Measurements from ENCODE around the gene HBP1.

Gene HBP1, protein sequence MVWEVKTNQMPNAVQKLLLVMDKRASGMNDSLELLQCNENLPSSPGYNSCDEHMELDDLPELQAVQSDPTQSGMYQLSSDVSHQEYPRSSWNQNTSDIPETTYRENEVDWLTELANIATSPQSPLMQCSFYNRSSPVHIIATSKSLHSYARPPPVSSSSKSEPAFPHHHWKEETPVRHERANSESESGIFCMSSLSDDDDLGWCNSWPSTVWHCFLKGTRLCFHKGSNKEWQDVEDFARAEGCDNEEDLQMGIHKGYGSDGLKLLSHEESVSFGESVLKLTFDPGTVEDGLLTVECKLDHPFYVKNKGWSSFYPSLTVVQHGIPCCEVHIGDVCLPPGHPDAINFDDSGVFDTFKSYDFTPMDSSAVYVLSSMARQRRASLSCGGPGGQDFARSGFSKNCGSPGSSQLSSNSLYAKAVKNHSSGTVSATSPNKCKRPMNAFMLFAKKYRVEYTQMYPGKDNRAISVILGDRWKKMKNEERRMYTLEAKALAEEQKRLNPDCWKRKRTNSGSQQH

DNA sequence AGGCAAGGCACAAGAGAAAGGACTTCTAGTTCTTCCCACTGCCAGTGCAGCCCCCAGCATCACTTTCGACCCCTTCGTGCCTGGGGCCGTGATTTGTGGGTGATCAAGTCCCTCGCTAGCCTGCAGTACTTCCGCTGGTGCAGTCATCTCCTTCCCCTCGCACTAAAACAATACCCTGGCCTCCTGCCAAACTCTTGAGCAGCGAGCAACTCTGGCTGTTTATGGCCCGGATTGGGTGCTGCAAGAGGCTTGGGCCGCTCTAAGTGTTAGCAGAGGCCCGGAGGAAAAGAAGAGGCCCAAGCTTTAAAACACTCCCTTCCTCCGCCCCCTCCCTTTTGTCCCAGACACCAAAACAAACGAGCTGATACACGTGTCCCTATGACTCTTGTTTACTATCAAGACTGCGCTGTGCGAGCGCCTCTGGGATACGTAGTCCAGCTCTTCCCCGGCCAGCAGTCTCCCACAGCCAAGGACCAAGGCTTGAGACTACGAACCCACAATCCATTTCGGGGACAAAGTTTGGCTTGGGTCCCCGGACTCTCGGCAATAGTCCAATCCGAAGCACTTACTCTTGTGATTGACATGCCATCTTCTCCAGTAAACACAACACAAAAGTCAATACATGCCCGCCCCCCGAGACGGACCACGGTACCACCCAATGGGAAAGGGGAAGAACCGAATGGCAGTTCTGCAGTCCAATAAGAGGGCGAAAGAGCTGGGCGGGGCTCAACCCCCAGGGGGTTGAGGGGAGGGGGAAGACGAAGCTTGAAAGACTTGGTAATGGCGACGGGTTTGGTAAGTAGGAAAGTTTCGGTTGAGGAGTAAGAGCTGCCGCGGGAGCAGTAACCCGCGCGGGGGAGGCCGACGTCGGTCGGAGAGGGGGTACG is at the start of gene HBP1:
TSS of gene HBP1 (plus strand) at position 771 of the 887 bp plus-strand sequence. CDS start 10,891 bp downstream, outside the sequence.
- Histone ChIP-seq H4K20me1 (ENCODE audit: low read depth, low read length) (no peaks in the 10 kb centered on the region), H3K9me3 (ENCODE audit: insufficient read depth, low read length) (no peaks in the 10 kb centered on the region), H3K79me2 (ENCODE audit: insufficient read depth, low read length) (peaks cover 17% of the 10 kb centered on the region), H3K4me3 (ENCODE audit: insufficient read depth, low read length, poor library complexity, severe bottlenecking) (peak within 1 kb of the TSS; percentile 74), H2AFZ (ENCODE audit: low read depth, low read length, severe bottlenecking) (peak within 1 kb of the TSS; percentile 99), H3K9ac (ENCODE audit: low read length) (peak within 1 kb of the TSS; percentile 57), H3K9me2 (replicated peaks; ENCODE audit: insufficient read depth, low read length) (no peaks in the 10 kb centered on the region), H3F3A (ENCODE audit: insufficient read depth) (peaks cover 19% of the 10 kb centered on the region), H3K4me2 (ENCODE audit: low read depth, low read length, poor library complexity, severe bottlenecking) (peak within 1 kb of the TSS; percentile 73), H3K27me3 (ENCODE audit: low read length) (no peaks in the 10 kb centered on the region), H3K36me3 (ENCODE audit: low read length) (no peaks in the 10 kb centered on the region), H3K27ac (ENCODE audit: low read depth, low read length) (peak within 1 kb of the TSS; percentile 81)
- TF ChIP-seq, protein P1, sequence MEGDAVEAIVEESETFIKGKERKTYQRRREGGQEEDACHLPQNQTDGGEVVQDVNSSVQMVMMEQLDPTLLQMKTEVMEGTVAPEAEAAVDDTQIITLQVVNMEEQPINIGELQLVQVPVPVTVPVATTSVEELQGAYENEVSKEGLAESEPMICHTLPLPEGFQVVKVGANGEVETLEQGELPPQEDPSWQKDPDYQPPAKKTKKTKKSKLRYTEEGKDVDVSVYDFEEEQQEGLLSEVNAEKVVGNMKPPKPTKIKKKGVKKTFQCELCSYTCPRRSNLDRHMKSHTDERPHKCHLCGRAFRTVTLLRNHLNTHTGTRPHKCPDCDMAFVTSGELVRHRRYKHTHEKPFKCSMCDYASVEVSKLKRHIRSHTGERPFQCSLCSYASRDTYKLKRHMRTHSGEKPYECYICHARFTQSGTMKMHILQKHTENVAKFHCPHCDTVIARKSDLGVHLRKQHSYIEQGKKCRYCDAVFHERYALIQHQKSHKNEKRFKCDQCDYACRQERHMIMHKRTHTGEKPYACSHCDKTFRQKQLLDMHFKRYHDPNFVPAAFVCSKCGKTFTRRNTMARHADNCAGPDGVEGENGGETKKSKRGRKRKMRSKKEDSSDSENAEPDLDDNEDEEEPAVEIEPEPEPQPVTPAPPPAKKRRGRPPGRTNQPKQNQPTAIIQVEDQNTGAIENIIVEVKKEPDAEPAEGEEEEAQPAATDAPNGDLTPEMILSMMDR (IDR thresholded peaks at IDR 0.05; ENCODE audit: insufficient read depth, low read length, poor library complexity, severe bottlenecking): no peak
- no peak for TF ChIP-seq EZH2phosphoT487 (conservative IDR thresholded peaks at IDR 0.05; ENCODE audit: low read length)

DNA sequence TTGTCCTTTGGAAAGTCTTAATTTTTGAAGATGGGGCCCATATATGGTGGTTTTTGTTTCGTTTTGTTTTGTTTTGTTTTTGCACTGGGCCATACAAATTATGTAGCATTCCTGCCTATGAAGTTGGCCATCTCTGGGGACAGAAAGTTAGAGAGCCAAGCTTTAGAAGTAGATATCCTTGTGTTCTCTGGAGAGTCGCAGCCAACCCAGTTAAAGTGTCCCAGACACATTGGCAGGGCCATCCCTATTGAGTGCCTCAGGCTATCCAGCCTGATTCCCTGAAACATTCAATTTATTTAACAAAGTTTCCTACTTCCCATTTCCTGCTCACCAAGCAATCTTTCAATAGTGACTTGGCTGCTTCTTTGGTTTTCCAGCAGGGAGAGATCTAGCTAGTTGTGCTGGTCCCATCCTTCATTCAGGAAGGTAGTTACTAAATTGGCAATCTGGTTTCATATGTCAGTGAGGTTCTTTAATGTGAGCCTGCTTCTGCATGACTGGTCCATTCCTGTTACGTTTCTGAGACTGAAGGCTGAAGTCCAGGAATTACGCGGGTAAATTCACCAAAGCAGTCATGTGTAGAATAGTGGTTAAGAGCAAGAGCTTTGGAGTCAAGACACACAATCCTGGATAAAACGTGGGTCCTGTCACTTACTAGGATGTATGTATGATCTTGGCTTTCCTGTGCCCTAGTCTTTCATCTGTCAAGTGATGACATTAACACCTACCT is 49.3 kb upstream of the HBP1 start:
- no peak overlapping the region for H2AFZ ChIP-seq (ENCODE audit: low read depth, low read length, severe bottlenecking)
- no peak overlapping the region for H3K9ac ChIP-seq (ENCODE audit: low read length)
- H3K4me2 ChIP-seq (ENCODE audit: low read depth, low read length, poor library complexity, severe bottlenecking): no peak overlapping the region
- no peak overlapping the region for H3K27ac ChIP-seq (ENCODE audit: low read depth, low read length)
- H3K36me3 ChIP-seq (ENCODE audit: low read length): no peaks in the 10 kb centered on the region
- H3K9me2 ChIP-seq (replicated peaks; ENCODE audit: insufficient read depth, low read length): no peaks in the 10 kb centered on the region
- no peak overlapping the region for H3K4me3 ChIP-seq (ENCODE audit: insufficient read depth, low read length, poor library complexity, severe bottlenecking)
- no peaks in the 10 kb centered on the region for H3K9me3 ChIP-seq (ENCODE audit: insufficient read depth, low read length)
- H3K27me3 ChIP-seq (ENCODE audit: low read length): no peaks in the 10 kb centered on the region
- no peaks in the 10 kb centered on the region for H4K20me1 ChIP-seq (ENCODE audit: low read depth, low read length)
- H3F3A ChIP-seq (ENCODE audit: insufficient read depth): no peaks in the 10 kb centered on the region
- H3K79me2 ChIP-seq (ENCODE audit: insufficient read depth, low read length): no peaks in the 10 kb centered on the region
- TF ChIP-seq, protein P1 (IDR thresholded peaks at IDR 0.05; ENCODE audit: insufficient read depth, low read length, poor library complexity, severe bottlenecking): no peak
- TF ChIP-seq EZH2phosphoT487 (conservative IDR thresholded peaks at IDR 0.05; ENCODE audit: low read length): no peak

DNA sequence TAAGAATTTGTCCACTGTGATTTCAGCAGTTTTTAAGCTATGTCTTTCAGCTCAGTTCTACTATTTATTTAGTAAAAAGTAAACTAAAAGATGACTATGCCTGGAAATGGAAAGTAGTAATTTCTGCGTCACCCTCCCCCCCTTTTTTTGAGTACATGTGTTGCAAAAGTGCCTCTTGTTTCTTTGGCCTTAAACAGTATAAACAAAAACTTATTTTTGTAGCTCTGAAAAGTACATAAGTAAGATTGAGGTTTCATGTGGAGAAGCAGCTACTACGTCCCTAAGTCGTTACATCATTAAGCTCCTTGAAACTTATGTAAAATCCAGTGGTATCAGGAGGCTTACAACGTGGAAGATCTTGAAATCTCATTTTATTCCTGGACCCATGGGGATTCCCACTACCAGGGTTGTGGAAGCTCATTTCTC is 46.3 kb upstream of the HBP1 start:
- no peak overlapping the region for H3K27ac ChIP-seq (ENCODE audit: low read depth, low read length)
- no peak for TF ChIP-seq EZH2phosphoT487 (conservative IDR thresholded peaks at IDR 0.05; ENCODE audit: low read length)
- TF ChIP-seq, protein P1 (IDR thresholded peaks at IDR 0.05; ENCODE audit: insufficient read depth, low read length, poor library complexity, severe bottlenecking): no peak
- no peaks in the 10 kb centered on the region for H3K79me2 ChIP-seq (ENCODE audit: insufficient read depth, low read length)
- no peaks in the 10 kb centered on the region for H4K20me1 ChIP-seq (ENCODE audit: low read depth, low read length)
- H3K9me3 ChIP-seq (ENCODE audit: insufficient read depth, low read length): no peaks in the 10 kb centered on the region
- no peaks in the 10 kb centered on the region for H3F3A ChIP-seq (ENCODE audit: insufficient read depth)
- H3K36me3 ChIP-seq (ENCODE audit: low read length): no peaks in the 10 kb centered on the region
- no peaks in the 10 kb centered on the region for H3K27me3 ChIP-seq (ENCODE audit: low read length)
- H3K4me2 ChIP-seq (ENCODE audit: low read depth, low read length, poor library complexity, severe bottlenecking): no peak overlapping the region
- no peaks in the 10 kb centered on the region for H3K9me2 ChIP-seq (replicated peaks; ENCODE audit: insufficient read depth, low read length)
- no peak overlapping the region for H3K4me3 ChIP-seq (ENCODE audit: insufficient read depth, low read length, poor library complexity, severe bottlenecking)
- H2AFZ ChIP-seq (ENCODE audit: low read depth, low read length, severe bottlenecking): no peak overlapping the region
- no peak overlapping the region for H3K9ac ChIP-seq (ENCODE audit: low read length)

Measured in SU-DHL-6 (cell line).